ENCODE measurements around the gene PTRH1. TPM values are rescaled to one million over a fixed set of nuclear protein-coding genes. Genes with fewer than 3 reads are reported as not detected.

The PTRH1 gene
- total RNA-seq, 1 experiment from 2014 or later: 21.8 TPM

GRCh38 chr9:127712371-127712770 lies 3.1 kb downstream of the PTRH1 start:
- no peak for ATAC-seq
- no peak overlapping the region for H3K4me3 ChIP-seq (replicated peaks in 1 of 2; ENCODE audit: low read depth in 1 of 2, low read length in 2 of 2)
- no peak overlapping the region for H3K9ac ChIP-seq (ENCODE audit: low read length)
- CTCF ChIA-PET: no interaction called here
- no peak overlapping the region for H3K27ac ChIP-seq (ENCODE audit: low read depth, low read length)
- no peak overlapping the region for H2AFZ ChIP-seq (ENCODE audit: low read depth, low read length, poor library complexity, severe bottlenecking)
- no peaks in the 10 kb centered on the region for H3K27me3 ChIP-seq (ENCODE audit: insufficient read depth, low read length)
- H3K36me3 ChIP-seq (ENCODE audit: control insufficient read depth in 1 of 2, insufficient read depth in 2 of 2, low read length in 2 of 2): peaks cover 0 to 4% of the 10 kb centered on the region in 2 experiments; a peak in 1 of 4 replicates
- DNase-seq (ENCODE audit: low read depth, low spot score): no peak
- no peaks in the 10 kb centered on the region for H3K9me3 ChIP-seq (ENCODE audit: control insufficient read depth in 1 of 2, insufficient read depth in 1 of 2, low read depth in 1 of 2, low read length in 2 of 2)
- RAD21 ChIA-PET (ENCODE audit: low non-redundant PET in 1 of 2, low total read pairs in 2 of 2, uncharacterized antibody in 2 of 2, unreplicated experiment in 2 of 2): no interaction called here
- H3K79me2 ChIP-seq (ENCODE audit: insufficient read depth, low read length): peaks cover 13% of the 10 kb centered on the region
- no peak for TF ChIP-seq RAD21 (IDR thresholded peaks at IDR 0.05; ENCODE audit: low read depth)
- TF ChIP-seq SRF (IDR thresholded peaks at IDR 0.05; ENCODE audit: low read depth): no peak
- no peak for TF ChIP-seq EZH2 (IDR thresholded peaks at IDR 0.05)
- no peak for TF ChIP-seq ZNF274 (IDR thresholded peaks at IDR 0.05; ENCODE audit: low read depth, low read length)
- TF ChIP-seq ZFX (IDR thresholded peaks at IDR 0.05): no peak
- no peak for TF ChIP-seq POLR2A (IDR thresholded peaks at IDR 0.05; ENCODE audit: borderline replicate concordance, extremely low read depth, insufficient read depth, insufficient read length)
- TF ChIP-seq EZH2phosphoT487 (IDR thresholded peaks at IDR 0.05; ENCODE audit: borderline replicate concordance): no peak
- no peak for TF ChIP-seq CBX3 (IDR thresholded peaks at IDR 0.05; ENCODE audit: low read depth)
- TF ChIP-seq EGR1 (IDR thresholded peaks at IDR 0.05; ENCODE audit: low read depth): no peak
- TF ChIP-seq POLR2AphosphoS5 (IDR thresholded peaks at IDR 0.05; ENCODE audit: low read depth, low read length): no peak
- no peak for TF ChIP-seq JUND (IDR thresholded peaks at IDR 0.05)
- TF ChIP-seq ELF1 (IDR thresholded peaks at IDR 0.05; ENCODE audit: borderline replicate concordance, low read depth): no peak
- TF ChIP-seq, protein P1, sequence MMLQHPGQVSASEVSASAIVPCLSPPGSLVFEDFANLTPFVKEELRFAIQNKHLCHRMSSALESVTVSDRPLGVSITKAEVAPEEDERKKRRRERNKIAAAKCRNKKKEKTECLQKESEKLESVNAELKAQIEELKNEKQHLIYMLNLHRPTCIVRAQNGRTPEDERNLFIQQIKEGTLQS (IDR thresholded peaks at IDR 0.05): no peak
- no peak for TF ChIP-seq YY1 (IDR thresholded peaks at IDR 0.05; ENCODE audit: extremely low read depth, insufficient replicate concordance, low read depth, low read length)
- TF ChIP-seq FOSL1 (IDR thresholded peaks at IDR 0.05; ENCODE audit: low read depth): no peak
- no peak for TF ChIP-seq TCF7L2 (IDR thresholded peaks at IDR 0.05; ENCODE audit: borderline replicate concordance, extremely low read depth, insufficient read depth, insufficient read length)
- no peak for TF ChIP-seq MAX (IDR thresholded peaks at IDR 0.05)
- TF ChIP-seq, protein P2, sequence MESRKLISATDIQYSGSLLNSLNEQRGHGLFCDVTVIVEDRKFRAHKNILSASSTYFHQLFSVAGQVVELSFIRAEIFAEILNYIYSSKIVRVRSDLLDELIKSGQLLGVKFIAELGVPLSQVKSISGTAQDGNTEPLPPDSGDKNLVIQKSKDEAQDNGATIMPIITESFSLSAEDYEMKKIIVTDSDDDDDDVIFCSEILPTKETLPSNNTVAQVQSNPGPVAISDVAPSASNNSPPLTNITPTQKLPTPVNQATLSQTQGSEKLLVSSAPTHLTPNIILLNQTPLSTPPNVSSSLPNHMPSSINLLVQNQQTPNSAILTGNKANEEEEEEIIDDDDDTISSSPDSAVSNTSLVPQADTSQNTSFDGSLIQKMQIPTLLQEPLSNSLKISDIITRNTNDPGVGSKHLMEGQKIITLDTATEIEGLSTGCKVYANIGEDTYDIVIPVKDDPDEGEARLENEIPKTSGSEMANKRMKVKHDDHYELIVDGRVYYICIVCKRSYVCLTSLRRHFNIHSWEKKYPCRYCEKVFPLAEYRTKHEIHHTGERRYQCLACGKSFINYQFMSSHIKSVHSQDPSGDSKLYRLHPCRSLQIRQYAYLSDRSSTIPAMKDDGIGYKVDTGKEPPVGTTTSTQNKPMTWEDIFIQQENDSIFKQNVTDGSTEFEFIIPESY (IDR thresholded peaks at IDR 0.05; ENCODE audit: extremely low read depth, insufficient replicate concordance, low read length): no peak
- TF ChIP-seq SIN3A (IDR thresholded peaks at IDR 0.05; ENCODE audit: low read depth): no peak
- POLR2A ChIA-PET: no interaction called here
- BruUV-seq (replicated peaks): no TSS peak
- no peaks in the 10 kb centered on the region for H3K9me2 ChIP-seq (ENCODE audit: insufficient read depth)
- no peaks in the 10 kb centered on the region for H4K20me1 ChIP-seq (ENCODE audit: insufficient read depth)
- H3K4me1 ChIP-seq (ENCODE audit: control insufficient read depth in 1 of 2, insufficient read depth in 2 of 2, low read length in 2 of 2): peaks cover 9 to 21% of the 10 kb centered on the region in 2 experiments
- intact Hi-C loops (cut with micrococcal nuclease): no loop called here
- no peak overlapping the region for H3K4me2 ChIP-seq (ENCODE audit: low read length)
